GM18873 (cell line): ENCODE measurements around the gene TBXAS1.

Source experiments
- ATAC-seq: cut with Tn5 transposase; IDR thresholded peaks from one replicate; pipeline ENCODE4 v1.9.1; 2021; ENCODE audit warnings: mild to moderate bottlenecking, moderate library complexity, moderate number of reproducible peaks; ENCODE audit not compliant: unreplicated experiment, low FRiP score

The TBXAS1 gene

DNA sequence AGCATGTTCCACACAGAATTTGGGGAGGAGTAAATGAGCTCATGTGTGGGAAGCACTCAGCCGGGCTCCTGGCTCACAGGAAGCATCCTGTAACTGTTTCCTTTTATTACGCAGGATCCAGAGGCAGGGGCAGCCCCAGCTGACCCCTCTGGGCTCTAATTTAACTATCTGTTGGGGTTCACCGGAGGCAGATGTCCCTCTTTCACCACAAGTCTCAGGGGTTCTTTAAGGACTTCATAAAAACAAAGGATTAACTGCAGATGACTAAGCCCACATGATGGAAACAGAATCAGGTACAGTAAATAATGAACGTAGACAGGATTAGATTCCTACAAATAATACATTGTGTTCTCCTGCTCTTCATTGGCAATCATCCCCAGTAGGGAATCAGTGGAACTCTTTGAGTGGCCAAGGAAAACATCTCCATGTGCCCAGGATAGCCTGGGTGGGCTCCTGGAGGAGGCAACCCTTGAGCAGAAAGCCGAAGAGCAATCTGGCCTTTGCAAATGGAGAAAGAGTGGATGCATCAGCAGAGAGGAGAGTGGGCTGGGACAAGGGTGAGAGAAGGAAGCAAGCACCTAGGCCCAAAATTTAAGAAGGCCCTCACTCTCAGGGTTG, 24.6 kb downstream of the TBXAS1 start:
- ATAC-seq = no peak

GRCh38 chr7:139854124-139854511, 25.1 kb downstream of the TBXAS1 start:
- no peak for ATAC-seq

GRCh38 chr7:139854803-139855497, 25.9 kb downstream of the TBXAS1 start:
- no peak for ATAC-seq

- peak; percentile 86 for ATAC-seq
Measured at GRCh38 chr7:139855498-139856270, 26.6 kb downstream of the TBXAS1 start.

- no peak for ATAC-seq
Measured at GRCh38 chr7:139857791-139858190, 28.7 kb downstream of the TBXAS1 start.

GRCh38 chr7:139860090-139860775, 31.2 kb downstream of the TBXAS1 start:
- no peak for ATAC-seq

DNA sequence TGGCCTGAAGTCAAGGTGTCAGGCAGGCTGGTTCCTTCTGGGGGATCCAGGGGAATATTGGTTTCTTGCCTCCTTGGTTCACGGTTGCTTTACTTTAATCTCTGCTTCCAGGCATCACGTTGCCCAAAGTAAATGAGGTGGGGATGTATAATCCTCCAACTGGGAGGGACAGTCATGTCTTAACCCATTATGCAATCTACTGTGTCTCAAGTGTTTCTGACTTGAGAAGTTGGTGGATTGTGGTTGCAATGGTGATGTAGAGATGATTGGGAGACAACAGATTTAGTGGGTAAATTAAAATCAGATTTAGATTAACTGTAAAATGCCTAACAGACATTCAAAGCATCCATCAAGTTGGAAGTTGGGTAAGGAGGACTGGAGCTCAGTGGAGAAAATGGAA, 32.7 kb downstream of the TBXAS1 start:
- no peak for ATAC-seq

- no peak for ATAC-seq
Measured at GRCh38 chr7:139866047-139866837, 37.2 kb downstream of the TBXAS1 start.

DNA sequence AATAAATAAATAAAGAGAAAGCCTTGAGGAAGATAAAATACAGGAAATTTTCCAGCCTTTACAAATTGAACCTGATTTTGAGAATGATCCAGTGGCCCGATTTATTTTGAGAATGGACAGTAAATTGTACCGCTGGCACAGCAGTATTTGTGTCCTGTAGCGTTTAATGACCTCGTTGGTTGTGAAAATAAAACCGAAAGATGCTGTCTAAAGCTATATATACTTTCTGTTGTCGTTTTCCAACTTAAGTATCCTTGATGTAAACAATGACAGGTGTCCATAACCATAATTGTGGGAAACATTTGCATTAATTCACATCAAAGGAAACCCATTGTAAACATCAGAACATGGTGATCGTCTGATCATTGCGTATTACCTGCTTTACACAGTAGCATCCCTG, 38.8 kb downstream of the TBXAS1 start:
- ATAC-seq = no peak

DNA sequence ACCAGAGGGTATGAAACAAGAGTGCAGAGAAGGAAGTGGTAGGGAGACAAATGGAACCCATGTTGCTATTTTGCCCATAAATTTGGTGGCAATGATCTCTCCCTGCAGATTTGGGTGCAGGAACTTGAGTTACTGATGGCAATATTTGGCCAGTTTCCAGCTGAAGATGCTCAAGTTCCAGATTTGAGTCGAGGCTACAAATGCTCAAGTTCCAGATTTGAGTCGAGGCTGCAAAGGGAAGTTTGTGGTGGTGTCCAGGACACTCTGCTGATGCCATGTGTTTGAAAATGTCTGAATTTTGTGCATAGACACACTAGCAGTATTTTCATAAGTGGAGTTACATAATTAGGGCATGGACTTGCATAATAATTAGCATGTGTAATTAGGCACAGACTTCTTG, 40.8 kb downstream of the TBXAS1 start:
- ATAC-seq = no peak

GRCh38 chr7:139870380-139870779, 41.3 kb downstream of the TBXAS1 start:
- no peak for ATAC-seq

GRCh38 chr7:139871331-139871730, 42.3 kb downstream of the TBXAS1 start:
- no peak for ATAC-seq

- no peak for ATAC-seq
Measured at GRCh38 chr7:139871820-139872219, 42.8 kb downstream of the TBXAS1 start.

GRCh38 chr7:139873593-139874301, 44.7 kb downstream of the TBXAS1 start:
- ATAC-seq = no peak

DNA sequence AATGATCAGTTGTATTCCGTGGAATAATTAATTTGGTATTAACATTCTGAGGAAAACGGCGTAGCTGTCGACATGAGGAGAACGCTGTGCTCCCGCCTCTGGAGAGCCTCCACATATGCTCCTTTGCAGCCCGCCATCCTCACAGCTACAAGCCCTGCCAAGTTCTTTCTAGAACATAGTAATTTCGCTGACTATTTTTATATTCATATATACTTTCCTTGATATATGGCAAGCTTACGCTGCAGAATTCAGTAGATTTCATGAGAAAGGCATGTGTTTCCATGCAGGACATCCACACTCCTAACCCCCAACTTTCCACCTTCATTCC, 45.2 kb downstream of the TBXAS1 start:
- ATAC-seq = no peak

GRCh38 chr7:139875821-139876241, 46.8 kb downstream of the TBXAS1 start:
- peak; percentile 58 for ATAC-seq

DNA sequence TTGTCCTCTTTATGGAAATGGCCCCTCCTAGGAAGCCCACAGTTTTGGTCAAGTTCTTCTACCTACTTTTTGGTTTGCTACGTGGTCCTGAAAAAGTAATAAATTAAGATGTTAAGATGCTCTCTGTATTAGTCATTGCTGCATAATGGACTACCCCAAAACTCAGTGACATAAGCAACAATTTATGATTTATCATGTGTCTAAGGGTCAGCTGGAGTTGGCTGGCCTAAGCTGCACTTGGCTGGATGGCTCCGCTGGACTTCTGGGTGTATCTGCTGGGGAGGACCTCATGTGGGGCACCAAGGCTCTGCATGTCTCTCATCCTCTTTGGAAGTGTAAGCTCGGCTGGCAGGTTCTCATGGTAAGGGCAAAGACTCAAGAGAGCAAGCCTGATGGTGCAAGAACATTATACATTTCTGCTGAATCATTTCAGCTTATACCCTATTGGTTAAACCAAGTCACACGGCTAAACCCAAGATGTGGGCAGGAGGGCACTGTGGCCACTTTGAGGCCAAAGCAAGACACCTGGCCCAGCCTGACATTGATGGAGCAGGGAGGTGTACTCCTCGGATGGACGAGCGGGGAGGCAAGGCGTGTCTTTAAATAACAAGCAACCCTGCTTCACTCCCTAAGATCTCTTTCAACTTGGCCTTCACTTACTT, 47.7 kb downstream of the TBXAS1 start:
- no peak for ATAC-seq

GRCh38 chr7:139883814-139884213, 54.8 kb downstream of the TBXAS1 start:
- ATAC-seq = no peak

- ATAC-seq = no peak
Measured at GRCh38 chr7:139884441-139884840, 55.4 kb downstream of the TBXAS1 start.
